ENCODE data around the gene SLC6A5.

The SLC6A5 gene

GRCh38 chr11:20596205-20597153 is 2.9 kb upstream of the SLC6A5 start:
- no peaks in the 10 kb centered on the region for H3K36me3 ChIP-seq (ENCODE audit: low read depth)
- TF ChIP-seq CTCF (IDR thresholded peaks at IDR 0.05; ENCODE audit: poor library complexity, severe bottlenecking): no peak
- H3K9me3 ChIP-seq (ENCODE audit: severe bottlenecking): no peaks in the 10 kb centered on the region
- H3K4me3 ChIP-seq (ENCODE audit: severe bottlenecking): no peak overlapping the region
- H3K27ac ChIP-seq (ENCODE audit: poor library complexity, severe bottlenecking): no peak overlapping the region
- peak; percentile 58 for ATAC-seq (ENCODE audit: low read depth)
- no peaks in the 10 kb centered on the region for H3K4me1 ChIP-seq (ENCODE audit: insufficient read depth, poor library complexity, severe bottlenecking)
- peaks cover 73% of the 10 kb centered on the region for H3K27me3 ChIP-seq (ENCODE audit: insufficient read depth, poor library complexity, severe bottlenecking)
- no peak for DNase-seq (ENCODE audit: low spot score)

- Histone ChIP-seq H3K27ac (ENCODE audit: poor library complexity, severe bottlenecking) (no peak overlapping the region), H3K4me3 (ENCODE audit: severe bottlenecking) (no peak overlapping the region), H3K4me1 (ENCODE audit: insufficient read depth, poor library complexity, severe bottlenecking) (no peaks in the 10 kb centered on the region), H3K27me3 (ENCODE audit: insufficient read depth, poor library complexity, severe bottlenecking) (peaks cover 81% of the 10 kb centered on the region), H3K9me3 (ENCODE audit: severe bottlenecking) (no peaks in the 10 kb centered on the region), H3K36me3 (ENCODE audit: low read depth) (no peaks in the 10 kb centered on the region)
- ATAC-seq (ENCODE audit: low read depth): peak; percentile 22; the same call in 1 of the 3 replicates
- no peak for TF ChIP-seq CTCF (IDR thresholded peaks at IDR 0.05; ENCODE audit: poor library complexity, severe bottlenecking)
- DNase-seq (ENCODE audit: low spot score): no peak
Observed at GRCh38 chr11:20597154-20597679, 2.2 kb upstream of the SLC6A5 start.

GRCh38 chr11:20597680-20598484 is 1.5 kb upstream of the SLC6A5 start:
- TF ChIP-seq CTCF (IDR thresholded peaks at IDR 0.05; ENCODE audit: poor library complexity, severe bottlenecking): no peak
- H3K9me3 ChIP-seq (ENCODE audit: severe bottlenecking): no peaks in the 10 kb centered on the region
- H3K27me3 ChIP-seq (ENCODE audit: insufficient read depth, poor library complexity, severe bottlenecking): peaks cover 85% of the 10 kb centered on the region
- H3K4me1 ChIP-seq (ENCODE audit: insufficient read depth, poor library complexity, severe bottlenecking): no peaks in the 10 kb centered on the region
- no peak for ATAC-seq (ENCODE audit: low read depth)
- no peak for DNase-seq (ENCODE audit: low spot score)
- no peak overlapping the region for H3K27ac ChIP-seq (ENCODE audit: poor library complexity, severe bottlenecking)
- H3K36me3 ChIP-seq (ENCODE audit: low read depth): no peaks in the 10 kb centered on the region
- H3K4me3 ChIP-seq (ENCODE audit: severe bottlenecking): no peak overlapping the region

- ATAC-seq (ENCODE audit: low read depth) (no peak), DNase-seq (ENCODE audit: low spot score) (no peak)
- Histone ChIP-seq H3K4me1 (ENCODE audit: insufficient read depth, poor library complexity, severe bottlenecking) (no peaks in the 10 kb centered on the region), H3K9me3 (ENCODE audit: severe bottlenecking) (no peaks in the 10 kb centered on the region), H3K27ac (ENCODE audit: poor library complexity, severe bottlenecking) (no peak overlapping the region), H3K36me3 (ENCODE audit: low read depth) (no peaks in the 10 kb centered on the region), H3K27me3 (ENCODE audit: insufficient read depth, poor library complexity, severe bottlenecking) (peaks cover 91% of the 10 kb centered on the region), H3K4me3 (ENCODE audit: severe bottlenecking) (no peak overlapping the region)
- TF ChIP-seq CTCF (IDR thresholded peaks at IDR 0.05; ENCODE audit: poor library complexity, severe bottlenecking): no peak
Observed at GRCh38 chr11:20598492-20598891, 916 bp upstream of the SLC6A5 start.
